Stomach smooth muscle (tissue), 2 donors: Measurements from ENCODE around the gene KDM1A.
"Not testable (repeated sequence)": the region's sequence is repeated elsewhere in the genome, so short reads cannot be mapped to it uniquely, and the experiment has no call there.

Source experiments
- H3K27ac ChIP-seq: one replicate; pipeline ENCODE4 v1.7.0; 2013; ENCODE audit warnings: mild to moderate bottlenecking, low read length, inconsistent platforms
- H3K27me3 ChIP-seq, 2 donors: one replicate each; pipeline ENCODE4 v1.7.0; 2013; ENCODE audit warnings: low read length in 2 of 2; ENCODE audit not compliant: insufficient read depth in 2 of 2, control insufficient read depth in 1 of 2
- H3K36me3 ChIP-seq, 2 donors: one replicate each; pipeline ENCODE4 v1.7.0; 2013; ENCODE audit warnings: low read length in 2 of 2; ENCODE audit not compliant: control insufficient read depth in 2 of 2, insufficient read depth in 2 of 2
- H3K4me1 ChIP-seq: one replicate; pipeline ENCODE4 v1.7.0; 2013; ENCODE audit warnings: low read length; ENCODE audit not compliant: control insufficient read depth, insufficient read depth
- H3K4me3 ChIP-seq, 2 donors: one replicate each; pipeline ENCODE4 v1.7.0; 2013; ENCODE audit warnings: low read length in 2 of 2
- H3K9ac ChIP-seq, 2 donors: one replicate each; pipeline ENCODE4 v1.7.0; 2013; ENCODE audit warnings: low read length in 2 of 2, mild to moderate bottlenecking in 1 of 2
- H3K9me3 ChIP-seq, 2 donors: one replicate each; pipeline ENCODE4 v1.7.0; 2013; ENCODE audit warnings: low read length in 2 of 2; ENCODE audit not compliant: control insufficient read depth in 2 of 2
- donor health status: healthy.
- donor health status: Pancreatic carcinoma.

The KDM1A gene

GRCh38 chr1:23010025-23010424 lies 9.2 kb upstream of the KDM1A start:
- not testable (repeated sequence) for H3K9me3 ChIP-seq, H3K27ac ChIP-seq, H3K9ac ChIP-seq, H3K4me3 ChIP-seq, H3K36me3 ChIP-seq, H3K4me1 ChIP-seq, H3K27me3 ChIP-seq

DNA sequence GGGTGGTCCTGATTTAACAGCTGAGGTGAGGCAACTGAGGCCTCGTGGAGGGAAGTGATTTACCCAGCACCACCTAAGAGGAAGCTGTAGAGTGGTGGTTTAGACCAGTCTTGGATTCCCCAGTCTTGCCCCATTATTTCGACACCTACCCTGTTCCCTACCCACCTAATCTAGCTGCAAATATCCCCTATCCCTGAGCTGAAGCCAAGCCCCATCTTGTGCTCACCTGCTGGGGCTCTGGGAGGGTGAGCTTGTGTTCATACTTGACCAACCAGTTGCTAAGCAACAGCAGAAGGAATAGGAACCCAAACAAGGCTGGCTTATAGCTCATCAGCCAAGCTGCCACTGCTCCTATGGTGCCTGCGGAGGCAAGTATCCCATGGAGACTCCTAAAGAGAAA lies 5.6 kb upstream of the KDM1A start:
- no peak overlapping the region for H3K9ac ChIP-seq

DNA sequence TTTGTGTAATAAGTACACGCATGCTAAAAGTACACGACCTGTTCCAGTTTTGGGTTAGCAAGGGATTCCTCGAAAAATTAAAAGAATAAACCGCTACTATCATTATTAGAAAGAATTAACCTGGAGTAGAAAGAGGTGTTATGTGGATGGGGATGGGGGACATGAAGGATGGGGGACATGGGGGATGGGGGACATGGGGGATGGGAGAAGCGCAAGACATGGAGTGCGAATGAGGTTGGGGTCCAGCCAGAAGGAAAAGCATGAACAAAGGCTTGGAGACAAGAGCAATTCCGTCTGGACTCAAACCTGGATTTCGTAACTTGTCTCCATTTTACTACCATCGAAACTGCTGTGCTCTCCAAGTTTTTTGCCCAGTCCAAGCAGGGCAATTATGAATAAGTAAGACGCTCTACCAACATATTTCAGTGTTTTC lies 591 bp upstream of the KDM1A start:
- no peaks in the 10 kb centered on the region for H3K27me3 ChIP-seq
- peak overlapping the region; percentile 93 to 99 for H3K4me3 ChIP-seq
- peak overlapping the region; percentile 83 to 89 for H3K9ac ChIP-seq

More for the DNA sequence above, 5.6 kb upstream of the KDM1A start:
- H3K36me3 ChIP-seq, result no peaks in the 10 kb centered on the region
- no peak overlapping the region for H3K27ac ChIP-seq
- no peaks in the 10 kb centered on the region for H3K27me3 ChIP-seq
- no peaks in the 10 kb centered on the region for H3K9me3 ChIP-seq
- no peaks in the 10 kb centered on the region for H3K4me1 ChIP-seq
- no peak overlapping the region for H3K4me3 ChIP-seq

DNA sequence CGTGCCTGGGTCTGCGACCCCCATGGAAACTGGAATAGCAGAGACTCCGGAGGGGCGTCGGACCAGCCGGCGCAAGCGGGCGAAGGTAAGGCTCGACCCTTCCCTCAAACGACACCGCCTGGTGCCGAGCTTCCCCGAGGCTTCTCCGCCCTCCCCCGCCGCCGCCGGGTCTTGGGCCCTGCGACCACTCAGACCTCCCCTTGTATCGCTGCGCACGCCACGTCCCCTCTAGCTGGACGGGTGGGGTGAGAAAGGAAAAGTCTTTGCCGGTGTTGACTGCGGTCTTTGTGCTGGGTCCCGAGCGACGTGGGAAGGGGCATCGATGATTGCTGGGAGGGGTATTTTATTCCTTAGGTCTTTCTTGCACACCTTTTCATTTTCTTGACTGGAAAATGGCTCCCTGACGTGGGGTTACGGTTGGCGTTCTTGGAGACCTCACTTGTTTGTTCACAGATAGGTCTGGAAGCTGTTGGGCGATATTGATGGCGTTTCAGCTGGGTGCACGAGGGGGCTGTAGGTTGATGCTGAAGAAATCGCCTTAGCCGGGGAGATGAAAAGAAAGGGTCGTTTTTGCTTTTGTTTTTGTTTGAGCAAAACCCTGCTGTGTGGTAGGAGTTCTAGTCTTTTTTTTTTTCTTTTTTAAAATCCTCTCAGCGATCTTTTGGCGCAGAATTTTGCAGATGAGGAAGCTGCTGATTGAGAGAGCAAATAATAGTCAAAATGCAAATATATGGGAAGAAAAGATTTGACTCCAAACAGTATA lies 776 bp downstream of the KDM1A start:
- Histone ChIP-seq H3K27ac (peak overlapping the region; percentile 69), H3K36me3 (no peaks in the 10 kb centered on the region), H3K9ac (peak overlapping the region; percentile 89), H3K27me3 (no peaks in the 10 kb centered on the region), H3K4me3 (peak overlapping the region; percentile 93 to 99), H3K9me3 (no peaks in the 10 kb centered on the region), H3K4me1 (no peaks in the 10 kb centered on the region)

More for the DNA sequence above, 591 bp upstream of the KDM1A start:
- Histone ChIP-seq H3K4me1 (no peaks in the 10 kb centered on the region), H3K27ac (peak overlapping the region; percentile 69), H3K36me3 (no peaks in the 10 kb centered on the region), H3K9me3 (no peaks in the 10 kb centered on the region)

GRCh38 chr1:23020706-23021405 lies 1.6 kb downstream of the KDM1A start:
- no peak overlapping the region for H3K27ac ChIP-seq
- H3K4me3 ChIP-seq, result peak overlapping the region; percentile 93 to 99
- no peaks in the 10 kb centered on the region for H3K4me1 ChIP-seq
- no peaks in the 10 kb centered on the region for H3K36me3 ChIP-seq
- no peaks in the 10 kb centered on the region for H3K9me3 ChIP-seq
- no peaks in the 10 kb centered on the region for H3K27me3 ChIP-seq
- peak overlapping the region; percentile 89 for H3K9ac ChIP-seq

- Histone ChIP-seq H3K9me3 (no peaks in the 10 kb centered on the region), H3K9ac (no peak overlapping the region), H3K27ac (no peak overlapping the region), H3K27me3 (no peaks in the 10 kb centered on the region), H3K36me3 (no peaks in the 10 kb centered on the region), H3K4me3 (no peak overlapping the region), H3K4me1 (no peaks in the 10 kb centered on the region)
Observed at GRCh38 chr1:23021834-23022233, 2.6 kb downstream of the KDM1A start.

DNA sequence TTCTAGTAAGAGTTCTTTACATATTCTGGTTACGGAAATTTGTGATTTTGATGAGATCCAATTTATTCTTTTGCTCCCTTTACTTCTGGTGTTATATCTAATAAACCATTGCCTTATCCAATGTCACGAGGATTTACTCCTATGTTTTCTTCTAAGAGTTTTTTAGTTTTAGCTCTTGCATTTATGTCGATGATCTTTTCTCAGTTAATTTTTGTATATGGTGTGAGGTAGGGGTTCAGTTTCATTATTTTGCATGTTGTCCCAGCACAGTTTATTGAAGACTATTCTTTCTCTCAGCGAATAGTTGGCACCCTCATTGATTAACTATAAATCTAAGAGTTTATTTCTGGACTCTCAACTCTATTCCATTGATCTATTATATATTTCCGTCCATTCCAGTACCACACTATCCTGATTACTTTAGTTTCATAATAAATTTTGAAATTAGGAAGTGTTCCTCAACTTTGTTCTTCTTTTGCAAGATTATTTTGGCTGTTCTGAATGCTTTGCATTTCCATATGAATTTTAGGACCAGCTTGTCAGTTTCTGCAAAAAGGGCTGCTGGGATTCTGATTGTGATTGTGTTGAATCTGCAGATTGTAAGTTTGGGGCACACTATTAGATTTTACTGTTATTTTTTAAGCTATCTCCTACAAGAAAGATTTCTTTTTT lies 4.0 kb downstream of the KDM1A start:
- Histone ChIP-seq H3K4me1 (no peaks in the 10 kb centered on the region), H3K9me3 (no peaks in the 10 kb centered on the region), H3K4me3 (no peak overlapping the region), H3K27me3 (no peaks in the 10 kb centered on the region), H3K9ac (no peak overlapping the region), H3K36me3 (no peaks in the 10 kb centered on the region), H3K27ac (no peak overlapping the region)

GRCh38 chr1:23026568-23026967 lies 7.3 kb downstream of the KDM1A start:
- no peak overlapping the region for H3K4me3 ChIP-seq
- no peak overlapping the region for H3K27ac ChIP-seq
- no peaks in the 10 kb centered on the region for H3K4me1 ChIP-seq
- H3K9ac ChIP-seq, result no peak overlapping the region
- H3K36me3 ChIP-seq, result no peaks in the 10 kb centered on the region
- no peaks in the 10 kb centered on the region for H3K9me3 ChIP-seq
- no peaks in the 10 kb centered on the region for H3K27me3 ChIP-seq

DNA sequence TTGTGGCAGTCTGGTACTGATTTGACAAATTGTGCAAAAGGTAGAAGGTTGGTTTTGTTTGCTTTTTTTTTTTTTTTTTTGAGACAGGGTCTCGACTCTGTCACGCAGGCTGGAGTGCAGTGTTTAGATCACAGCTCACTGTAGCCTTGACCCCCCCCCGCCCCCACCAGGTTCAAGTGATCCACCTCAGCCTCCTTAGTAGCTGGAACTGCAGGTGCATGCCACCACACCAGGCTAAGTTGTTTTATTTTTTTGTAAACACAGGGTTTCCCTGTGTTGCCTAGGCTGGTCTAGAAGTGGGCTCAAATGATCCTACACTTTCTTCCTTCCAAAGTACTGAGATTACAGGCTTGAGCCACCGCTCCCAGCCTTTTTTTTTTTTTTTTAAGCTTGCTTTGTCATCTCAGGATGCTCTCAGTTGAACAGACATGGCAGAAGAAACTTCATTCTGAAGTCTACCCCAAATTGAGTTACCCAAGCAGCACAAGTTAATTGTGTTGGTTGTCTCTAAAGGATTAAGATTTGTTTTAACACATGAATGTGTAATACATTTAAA lies 8.2 kb downstream of the KDM1A start:
- no peak overlapping the region for H3K27ac ChIP-seq
- no peak overlapping the region for H3K9ac ChIP-seq
- H3K4me1 ChIP-seq, result no peaks in the 10 kb centered on the region
- no peak overlapping the region for H3K4me3 ChIP-seq
- no peaks in the 10 kb centered on the region for H3K9me3 ChIP-seq
- no peaks in the 10 kb centered on the region for H3K27me3 ChIP-seq
- H3K36me3 ChIP-seq, result no peaks in the 10 kb centered on the region

DNA sequence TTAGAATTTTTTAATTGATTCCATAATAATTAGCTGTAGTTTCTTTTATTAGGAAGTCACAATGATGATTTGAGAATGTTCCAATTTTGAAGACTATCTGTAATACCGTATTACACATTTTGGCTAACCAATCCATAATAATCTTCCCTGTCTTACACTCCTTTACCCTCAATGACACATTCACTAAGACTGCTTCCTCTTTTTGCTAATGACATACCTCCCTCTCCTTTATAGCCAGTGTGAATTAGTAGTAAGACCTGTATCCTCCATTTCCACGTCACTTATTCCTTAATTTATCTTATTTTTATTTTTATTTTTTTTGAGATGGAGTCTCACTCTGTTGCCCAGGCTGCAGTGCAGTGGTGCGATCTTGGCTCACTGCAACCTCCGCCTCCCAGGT lies 10.1 kb downstream of the KDM1A start:
- Histone ChIP-seq H3K9me3 (no peaks in the 10 kb centered on the region), H3K27me3 (no peaks in the 10 kb centered on the region), H3K27ac (no peak overlapping the region), H3K4me1 (no peaks in the 10 kb centered on the region), H3K4me3 (no peak overlapping the region), H3K9ac (no peak overlapping the region), H3K36me3 (no peaks in the 10 kb centered on the region)
